Measurements from ENCODE around the gene PRR15. TPM values are rescaled to one million over a fixed set of nuclear protein-coding genes. Genes with fewer than 3 reads are reported as not detected.
A peak's percentile ranks its signal among the peaks of the same experiment; 100 is the strongest.
"Not testable (repeated sequence)": the region's sequence is repeated elsewhere in the genome, so short reads cannot be mapped to it uniquely, and the experiment has no call there.

Gene PRR15, protein sequence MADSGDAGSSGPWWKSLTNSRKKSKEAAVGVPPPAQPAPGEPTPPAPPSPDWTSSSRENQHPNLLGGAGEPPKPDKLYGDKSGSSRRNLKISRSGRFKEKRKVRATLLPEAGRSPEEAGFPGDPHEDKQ
- total RNA-seq: 0.20 TPM

GRCh38 chr7:29563590-29564495 is at the start of gene PRR15:
PRR15 (plus strand) TSS chr7:29563835; CDS start chr7:29566330, 2,495 bp downstream.
- no peak for DNase-seq

- no peak for DNase-seq
These were observed 47.1 kb upstream of the PRR15 start for GRCh38 chr7:29516491-29516890.

DNA sequence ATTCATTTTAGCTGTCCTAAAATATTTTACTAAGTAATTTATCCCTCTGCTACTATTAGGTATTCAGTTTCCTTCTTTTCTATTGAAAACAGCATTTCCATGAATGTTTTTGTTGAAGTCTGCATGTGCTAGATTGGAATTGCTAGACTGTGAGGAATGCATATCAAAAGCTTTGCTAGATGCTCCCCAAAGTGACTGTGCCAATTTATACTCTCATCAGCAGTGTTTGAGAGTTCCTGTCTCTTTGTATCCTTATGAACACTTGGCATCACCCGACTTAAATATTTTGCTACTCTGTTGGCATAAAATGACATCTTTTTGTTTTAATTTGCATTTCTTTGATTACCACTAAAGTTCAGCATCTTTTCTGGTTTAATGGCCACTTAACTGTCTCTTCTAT is 45.0 kb upstream of the PRR15 start:
- DNase-seq: no peak

DNA sequence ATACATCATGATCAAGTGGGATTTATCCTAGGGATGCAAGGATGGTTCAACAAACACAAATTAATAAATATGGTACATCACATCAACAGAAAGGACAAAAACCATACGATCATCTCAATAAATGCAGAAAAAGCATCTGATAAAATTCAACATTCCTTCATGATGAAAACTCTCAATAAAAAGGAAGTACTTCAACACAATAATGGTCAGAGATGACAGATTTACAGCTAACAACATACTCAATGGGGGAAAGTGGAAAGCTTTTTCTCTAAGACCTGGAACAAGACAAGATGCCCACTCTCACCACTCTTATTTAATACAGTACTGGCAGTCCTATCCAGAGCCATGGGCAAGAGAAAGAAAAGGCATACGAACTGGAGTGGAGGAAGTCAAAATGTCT is 39.9 kb upstream of the PRR15 start:
- DNase-seq: no peak

DNA sequence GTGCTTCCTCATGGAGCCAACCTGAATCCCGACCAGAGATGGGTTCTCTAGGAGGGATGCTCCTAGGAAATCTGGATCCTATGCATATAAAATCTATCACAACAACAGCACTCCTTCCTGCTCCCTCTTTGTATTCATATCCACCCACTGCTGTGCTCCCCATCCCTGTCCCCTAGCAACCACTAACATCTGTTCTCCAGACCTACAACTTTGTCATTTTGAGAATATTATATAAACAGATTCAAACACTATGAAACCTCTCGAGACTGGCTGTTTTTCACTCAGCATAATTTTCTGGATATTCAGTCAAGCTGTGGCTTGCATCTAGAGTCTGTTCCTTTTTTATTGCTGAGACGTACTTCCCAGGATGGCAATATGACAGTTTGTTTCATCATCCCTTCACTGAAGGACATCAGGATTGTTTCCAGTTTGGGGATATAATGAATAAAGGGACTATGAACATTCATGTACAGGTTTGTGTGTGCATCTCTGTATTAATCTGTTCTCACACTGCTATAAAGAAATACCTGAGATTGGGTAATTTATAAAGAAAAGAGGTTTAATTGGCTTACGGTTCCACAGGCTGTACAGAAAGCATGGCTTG is 36.0 kb upstream of the PRR15 start:
- DNase-seq: peak; percentile 82

- not testable (repeated sequence) for DNase-seq
These were observed 35.1 kb upstream of the PRR15 start for GRCh38 chr7:29528526-29528925.

DNA sequence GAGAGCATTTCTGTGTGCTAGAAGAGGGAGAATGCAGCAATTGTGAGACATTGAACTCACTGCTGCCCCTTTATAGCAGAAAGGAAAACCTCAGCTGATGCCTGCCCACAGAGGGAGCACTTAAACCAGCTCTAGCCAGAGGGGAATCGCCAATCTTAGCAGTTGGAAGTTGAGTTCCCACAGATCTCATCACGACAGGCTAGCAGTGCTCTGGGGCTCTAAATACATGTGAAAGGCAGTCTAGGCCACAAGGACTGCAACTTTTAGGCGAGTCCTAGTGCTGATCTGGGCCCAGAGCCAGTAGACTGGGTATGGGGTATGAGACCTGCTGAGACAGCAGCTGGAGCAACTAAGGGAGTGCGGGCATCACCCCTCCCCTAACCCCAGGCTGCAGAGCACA is 25.2 kb upstream of the PRR15 start:
- DNase-seq: no peak

- no peak for DNase-seq
These were observed 24.2 kb upstream of the PRR15 start for GRCh38 chr7:29539471-29539870.

DNA sequence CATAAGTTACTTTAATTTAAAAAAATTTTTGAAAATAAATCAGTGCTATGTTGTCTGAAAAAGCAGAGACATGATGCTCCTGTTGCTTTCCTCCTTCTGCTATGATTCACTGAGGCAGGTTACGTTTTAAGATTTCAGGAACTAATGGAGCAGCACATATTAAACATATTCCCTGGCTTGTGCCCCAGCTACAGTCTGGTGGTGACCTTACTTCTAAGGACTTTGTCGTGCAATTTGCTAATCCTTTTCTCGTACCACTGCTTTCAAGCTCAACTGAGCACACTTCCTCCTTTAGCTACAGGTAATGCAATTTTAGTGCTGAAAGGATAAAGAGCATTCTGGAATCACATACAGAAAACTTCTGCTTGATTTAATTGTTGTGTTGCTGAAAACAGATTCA is 16.2 kb upstream of the PRR15 start:
- no peak for DNase-seq

DNA sequence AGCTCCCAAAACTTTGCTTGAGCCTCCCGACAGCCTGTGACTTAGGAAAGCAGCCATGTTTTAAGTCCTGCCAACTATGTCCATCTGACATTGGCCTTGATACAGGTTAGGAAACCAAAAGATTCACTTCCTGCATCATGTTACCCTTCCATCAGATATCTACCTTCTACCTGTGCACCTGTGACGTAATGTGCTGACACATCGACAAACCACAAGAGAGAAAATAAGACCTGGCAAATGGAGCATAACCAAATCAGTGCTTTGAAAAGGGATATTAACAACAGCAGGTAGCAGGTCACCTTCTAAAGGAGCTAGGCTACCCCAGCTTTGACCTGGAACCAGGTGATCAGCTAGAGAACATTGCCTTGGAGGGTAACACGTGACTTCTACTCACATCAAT is 14.8 kb upstream of the PRR15 start:
- no peak for DNase-seq

- DNase-seq: no peak
These were observed 11.2 kb upstream of the PRR15 start for GRCh38 chr7:29552392-29552791.

DNA sequence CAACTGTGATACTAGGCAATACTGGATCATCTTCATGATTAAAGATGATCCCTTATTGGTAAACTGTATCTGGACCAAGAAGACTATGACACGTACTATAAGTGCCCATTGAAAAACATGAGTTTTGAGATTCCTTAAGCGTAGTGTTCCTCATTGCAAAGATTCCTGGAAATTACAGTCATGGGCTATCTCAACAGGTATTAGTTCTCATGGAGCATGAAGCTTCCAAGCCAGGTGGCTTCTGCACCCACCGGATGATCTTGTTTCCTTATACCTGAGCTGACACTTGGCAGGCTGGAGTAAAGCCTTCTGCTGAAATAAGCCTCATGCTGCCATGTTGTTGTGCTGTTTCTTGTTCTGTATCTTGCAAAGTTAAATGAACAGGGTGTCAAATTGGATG is 8.6 kb upstream of the PRR15 start:
- no peak for DNase-seq

GRCh38 chr7:29556405-29557195 is 7.0 kb upstream of the PRR15 start:
- DNase-seq: no peak

GRCh38 chr7:29557954-29558353 is 5.7 kb upstream of the PRR15 start:
- DNase-seq: no peak

- DNase-seq: no peak
These were observed 2.4 kb upstream of the PRR15 start for GRCh38 chr7:29561271-29561670.

DNA sequence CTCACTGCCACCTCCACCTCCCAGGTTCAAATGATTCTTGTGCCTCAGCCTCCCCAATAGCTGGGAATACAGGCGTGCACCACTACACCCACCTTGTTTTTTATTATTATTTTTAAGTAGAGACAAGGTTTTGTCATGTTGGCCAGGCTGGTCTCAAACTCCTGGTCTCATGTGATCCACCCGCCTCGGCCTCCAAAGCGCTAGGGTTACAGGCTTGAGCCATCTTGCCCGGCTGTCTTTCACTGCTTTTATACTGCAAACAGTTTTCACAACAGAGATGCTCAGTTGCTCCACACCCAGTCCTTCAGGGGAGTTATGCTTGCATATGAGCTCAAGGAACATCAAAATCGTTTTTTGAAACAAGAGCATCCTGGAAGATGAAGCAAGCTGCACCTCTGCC is 1.3 kb upstream of the PRR15 start:
- DNase-seq: no peak

GRCh38 chr7:29564496-29565223 is 1.0 kb downstream of the PRR15 start:
- no peak for DNase-seq

DNA sequence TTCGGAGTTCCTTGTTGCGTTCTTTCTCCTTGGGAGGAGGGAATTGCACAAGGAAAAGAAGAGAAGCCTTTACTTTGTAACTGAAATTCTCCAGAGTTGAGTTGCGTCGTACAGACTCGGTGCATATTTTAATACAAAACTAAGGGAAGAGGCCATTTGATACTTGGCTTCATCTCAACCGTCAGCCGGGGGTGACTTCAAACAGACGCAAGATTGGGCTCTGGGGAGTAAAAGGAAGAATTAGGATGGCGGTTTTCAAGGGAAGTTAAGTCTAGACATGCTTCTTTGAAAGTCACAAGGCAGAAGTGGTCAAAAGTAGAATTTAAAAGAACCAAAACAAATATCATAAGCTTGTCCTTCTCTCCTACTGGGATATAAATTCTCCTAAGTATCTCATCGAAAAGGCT is 1.6 kb downstream of the PRR15 start:
- no peak for DNase-seq

DNA sequence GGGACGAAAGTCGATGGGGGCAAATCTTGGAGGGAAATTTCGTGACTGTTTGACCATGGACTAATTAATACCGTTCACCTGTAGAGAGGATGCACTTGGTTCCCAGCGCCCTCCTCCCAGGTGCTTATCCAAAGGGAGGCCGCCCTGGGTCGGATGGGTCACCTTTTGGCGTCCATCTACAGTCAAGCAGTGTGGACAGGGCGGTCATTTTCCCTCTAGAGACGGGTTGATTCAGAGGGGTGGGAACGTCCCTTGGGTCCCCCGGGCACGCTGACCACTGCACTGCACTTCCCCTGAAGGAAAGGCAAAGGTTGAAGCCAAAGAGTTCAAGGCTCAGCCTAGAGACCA is 2.0 kb downstream of the PRR15 start:
- no peak for DNase-seq

GRCh38 chr7:29565982-29566746 is 2.5 kb downstream of the PRR15 start:
- DNase-seq: no peak

DNA sequence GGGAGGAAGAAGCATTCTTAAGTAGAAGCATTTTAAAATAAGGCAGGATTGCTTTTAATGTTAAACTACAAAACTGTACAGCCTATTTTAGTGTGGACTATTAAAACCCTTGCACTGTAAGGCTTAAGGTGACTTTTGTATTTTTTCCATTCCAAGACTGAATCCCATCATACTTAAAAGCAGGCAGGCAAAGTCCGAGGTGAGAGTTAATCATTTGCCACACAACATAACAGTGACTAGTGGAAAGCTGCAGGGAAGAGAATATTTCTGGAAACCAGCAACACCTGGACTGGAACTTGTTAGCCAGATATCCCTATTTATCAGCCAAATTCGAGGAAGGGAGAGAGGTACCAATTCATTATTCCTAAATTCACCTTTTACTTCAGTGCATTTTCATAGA is 3.5 kb downstream of the PRR15 start:
- DNase-seq: no peak

Data from skin of body (tissue), 2 donors.